Measurements from ENCODE around the gene CCNH.
A peak's percentile ranks its signal among the peaks of the same experiment; 100 is the strongest.

Gene CCNH

GRCh38 chr5:87412630-87413342, at the start of gene CCNH:
Gene CCNH (minus strand): TSS chr5:87412930. CDS start chr5:87412794, 136 bp downstream.
- peak; percentile 99 for DNase-seq (ENCODE audit: low spot score)

GRCh38 chr5:87457706-87458105, 45.0 kb upstream of the CCNH start:
- no peak for DNase-seq (ENCODE audit: low spot score)

DNA sequence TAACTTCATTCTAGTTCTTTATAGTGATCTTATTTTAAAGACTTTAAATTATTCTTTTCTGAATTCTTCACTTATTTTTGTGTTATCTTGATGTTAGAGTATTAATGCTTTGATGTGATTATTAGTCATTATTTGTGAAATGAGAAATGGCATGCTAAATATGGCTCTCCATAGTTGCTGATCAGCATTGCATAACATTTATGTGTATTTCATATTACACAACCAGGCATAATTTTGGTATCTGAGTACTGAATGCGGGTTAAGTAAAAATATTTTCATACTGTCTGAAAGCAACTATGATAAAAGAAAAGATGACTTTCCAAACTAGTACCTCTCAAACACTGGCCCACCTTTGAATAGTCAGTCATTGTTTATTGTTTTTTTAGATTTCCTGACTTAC, 41.1 kb upstream of the CCNH start:
- no peak for DNase-seq (ENCODE audit: low spot score)

DNA sequence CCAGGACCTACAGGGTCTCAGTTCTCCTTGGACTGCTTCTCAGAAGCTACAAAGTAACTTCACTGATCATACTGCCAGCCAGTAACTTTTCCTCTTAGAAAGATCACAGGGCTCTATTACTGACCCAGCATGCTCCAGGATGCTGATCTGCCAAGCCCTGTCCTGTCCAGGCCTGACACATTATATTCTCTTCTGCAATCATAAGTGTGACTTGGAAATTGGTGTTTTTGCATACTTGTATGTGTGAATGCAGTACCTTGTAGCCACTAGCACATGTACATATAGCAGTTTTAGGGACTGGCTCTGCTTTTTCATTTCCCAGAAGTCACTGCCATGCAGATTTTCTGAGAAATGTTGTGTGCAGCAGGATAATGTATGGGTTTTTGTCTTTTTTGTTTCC, 40.1 kb upstream of the CCNH start:
- DNase-seq (ENCODE audit: low spot score), result no peak

DNA sequence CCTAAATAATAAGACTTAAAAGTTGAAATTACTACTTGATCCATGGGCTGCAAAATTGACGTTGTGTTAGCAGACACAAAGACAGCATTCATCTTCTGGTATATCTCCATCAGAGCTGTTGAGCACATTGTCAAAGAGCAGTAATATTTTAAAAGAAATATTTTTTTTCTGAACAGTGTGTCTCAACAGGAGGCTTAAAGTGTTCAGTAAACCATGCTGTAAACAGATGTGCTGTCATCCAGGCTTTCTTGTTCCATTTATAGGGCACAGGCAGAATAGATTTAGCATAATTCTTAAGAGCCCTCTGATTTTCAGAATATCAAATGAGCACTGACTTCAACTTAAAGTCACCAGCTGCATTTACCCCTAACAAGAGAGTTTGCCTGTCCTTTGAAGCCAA, 29.7 kb upstream of the CCNH start:
- no peak for DNase-seq (ENCODE audit: low spot score)

GRCh38 chr5:87438231-87438630, 25.5 kb upstream of the CCNH start:
- no peak for DNase-seq (ENCODE audit: low spot score)

- DNase-seq (ENCODE audit: low spot score), result no peak
Observed at GRCh38 chr5:87437724-87438123, 25.0 kb upstream of the CCNH start.

- no peak for DNase-seq (ENCODE audit: low spot score)
Observed at GRCh38 chr5:87435144-87435694, 22.5 kb upstream of the CCNH start.

DNA sequence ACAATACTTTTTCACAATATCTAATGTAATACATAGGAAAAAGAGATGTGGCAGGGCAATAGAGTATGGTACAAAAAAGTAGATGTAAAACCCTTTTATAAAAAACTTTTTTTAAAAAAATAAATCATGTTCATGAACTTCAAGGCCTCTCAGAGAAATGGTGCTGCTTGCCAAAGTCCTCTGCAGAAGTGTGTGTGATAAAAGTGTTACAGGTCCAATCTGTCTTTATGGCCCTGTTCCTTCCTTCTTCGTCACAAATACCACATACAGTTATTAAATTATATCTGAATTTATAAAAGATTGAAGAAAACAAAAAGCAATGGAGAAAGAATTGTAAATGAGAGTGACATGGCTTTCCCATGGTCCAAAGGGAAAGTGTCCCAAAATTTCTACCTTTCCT, 21.7 kb upstream of the CCNH start:
- DNase-seq (ENCODE audit: low spot score), result no peak

DNA sequence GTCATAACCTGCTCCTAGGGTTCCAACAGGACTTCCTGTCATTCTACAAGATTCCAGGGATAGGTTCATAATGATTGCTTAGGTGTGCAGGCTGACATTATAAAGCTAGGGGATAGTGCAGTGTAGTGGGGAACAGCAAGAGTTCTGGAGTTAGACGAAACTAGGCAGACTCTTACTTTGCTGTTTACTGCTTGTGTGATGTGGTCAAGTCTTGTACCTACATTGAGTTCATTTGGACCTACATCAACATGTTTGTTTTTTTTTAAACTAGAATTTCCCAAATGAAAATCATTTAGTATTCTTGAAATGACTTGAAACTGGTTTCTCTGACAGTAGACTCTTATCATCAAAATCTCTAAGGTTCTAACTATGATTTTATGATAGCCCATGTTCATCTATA, 21.2 kb upstream of the CCNH start:
- DNase-seq (ENCODE audit: low spot score), result no peak

DNA sequence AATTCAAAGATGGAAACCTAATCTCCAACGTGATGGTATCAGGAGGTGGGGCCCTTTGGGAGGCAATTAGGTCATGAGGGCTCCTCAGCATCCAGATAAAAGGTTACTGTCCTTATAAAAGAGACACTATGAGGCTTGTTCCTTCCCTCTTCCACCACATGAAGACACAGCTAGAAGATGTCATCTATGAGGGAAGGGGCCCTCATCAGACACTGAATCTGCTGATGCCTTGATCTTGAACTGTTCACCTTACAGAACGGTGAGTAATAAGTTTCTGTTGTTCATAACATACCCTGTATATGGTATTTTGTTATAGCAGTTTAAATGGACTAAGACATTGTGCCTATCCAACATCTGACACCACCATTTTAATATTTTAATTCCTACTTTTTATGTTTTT, 19.7 kb upstream of the CCNH start:
- no peak for DNase-seq (ENCODE audit: low spot score)

DNA sequence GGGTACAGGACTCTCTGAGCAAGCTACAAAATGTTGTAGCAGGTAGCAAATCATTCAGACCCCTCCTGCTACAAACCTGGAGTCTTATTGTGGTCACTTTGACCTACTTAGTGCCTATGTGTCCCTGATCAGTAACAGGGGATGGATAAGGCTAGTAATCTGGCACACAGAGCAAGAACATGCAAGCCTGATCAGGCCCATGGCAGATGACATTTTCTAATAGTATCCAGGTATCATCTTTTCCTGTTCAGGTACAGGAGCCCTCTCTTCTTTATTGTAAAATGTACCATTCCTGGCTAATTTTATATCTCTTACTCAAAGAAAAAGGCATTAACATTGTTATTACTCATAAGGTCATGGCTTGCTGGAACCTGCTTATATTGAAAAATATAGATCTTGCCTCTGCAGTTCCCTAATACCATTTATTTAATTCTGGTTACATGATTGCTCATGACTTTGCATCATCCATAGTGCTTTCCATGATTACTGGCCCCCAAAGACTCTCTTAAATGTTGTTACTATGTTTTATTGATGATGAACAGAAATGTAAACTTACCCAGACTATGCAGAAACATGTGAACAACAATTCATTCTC, 18.2 kb upstream of the CCNH start:
- DNase-seq (ENCODE audit: low spot score), result no peak

GRCh38 chr5:87423755-87424154, 11.0 kb upstream of the CCNH start:
- no peak for DNase-seq (ENCODE audit: low spot score)

DNA sequence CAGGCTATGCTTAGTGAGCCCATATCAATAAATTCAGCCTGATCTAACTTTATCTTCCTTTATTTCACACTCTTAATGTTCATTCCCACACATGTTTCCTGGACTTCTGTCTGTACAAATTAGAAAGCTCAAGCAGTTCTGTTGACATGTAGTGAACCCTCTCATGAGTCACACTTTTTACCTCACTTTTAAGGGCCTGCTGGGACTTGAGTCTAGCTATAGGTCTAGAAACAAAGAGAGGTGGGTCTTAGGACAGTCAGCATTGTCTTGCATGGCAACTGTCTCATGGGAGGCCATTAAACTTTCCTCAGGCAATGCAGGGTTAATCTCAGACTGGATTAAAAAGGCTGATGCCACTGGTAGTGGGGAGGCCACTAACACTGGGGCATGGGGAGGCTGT, 8.6 kb upstream of the CCNH start:
- no peak for DNase-seq (ENCODE audit: low spot score)

- DNase-seq (ENCODE audit: low spot score), result no peak
Observed at GRCh38 chr5:87418506-87418905, 5.8 kb upstream of the CCNH start.

- peak; percentile 38 for DNase-seq (ENCODE audit: low spot score)
Observed at GRCh38 chr5:87413343-87413645, 564 bp upstream of the CCNH start.

DNA sequence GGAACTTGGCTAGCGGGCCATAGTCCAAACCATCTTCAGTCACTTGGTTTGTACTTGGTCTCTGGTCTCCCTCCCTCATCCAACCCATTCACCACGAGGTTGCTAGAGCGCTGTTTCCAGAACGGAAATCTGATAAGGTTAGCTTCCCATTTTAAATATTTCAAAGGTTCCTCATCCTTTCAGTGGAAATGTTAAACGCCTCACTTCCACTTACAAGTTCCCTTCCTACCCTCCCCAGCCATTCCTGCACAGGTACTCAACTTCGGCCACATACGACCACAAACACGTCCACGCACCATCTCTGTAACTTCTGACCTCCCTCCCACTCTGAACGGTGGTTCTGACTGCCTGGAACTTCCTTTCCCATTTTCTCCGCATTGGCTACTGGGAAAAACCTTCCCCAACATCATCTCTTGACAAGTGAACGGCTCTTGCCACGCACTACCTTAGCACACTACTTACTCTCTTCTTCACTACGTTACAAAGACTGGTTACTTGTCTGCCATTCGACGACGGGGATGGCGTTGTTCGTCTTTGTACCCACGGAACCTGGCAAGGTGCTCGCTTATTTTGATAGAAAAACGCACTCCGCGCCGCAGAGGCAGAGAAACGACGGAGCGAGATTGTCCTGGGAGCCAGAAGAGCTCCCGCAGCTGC, 629 bp downstream of the CCNH start:
- peak; percentile 46 for DNase-seq (ENCODE audit: low spot score)

- DNase-seq (ENCODE audit: low spot score), result no peak
Observed at GRCh38 chr5:87411586-87411972, 1.2 kb downstream of the CCNH start.

- DNase-seq (ENCODE audit: low spot score), result no peak
Observed at GRCh38 chr5:87410931-87411330, 1.8 kb downstream of the CCNH start.

- no peak for DNase-seq (ENCODE audit: low spot score)
Observed at GRCh38 chr5:87408204-87408603, 4.5 kb downstream of the CCNH start.

GRCh38 chr5:87405472-87406155, 7.1 kb downstream of the CCNH start:
- no peak for DNase-seq (ENCODE audit: low spot score)

DNA sequence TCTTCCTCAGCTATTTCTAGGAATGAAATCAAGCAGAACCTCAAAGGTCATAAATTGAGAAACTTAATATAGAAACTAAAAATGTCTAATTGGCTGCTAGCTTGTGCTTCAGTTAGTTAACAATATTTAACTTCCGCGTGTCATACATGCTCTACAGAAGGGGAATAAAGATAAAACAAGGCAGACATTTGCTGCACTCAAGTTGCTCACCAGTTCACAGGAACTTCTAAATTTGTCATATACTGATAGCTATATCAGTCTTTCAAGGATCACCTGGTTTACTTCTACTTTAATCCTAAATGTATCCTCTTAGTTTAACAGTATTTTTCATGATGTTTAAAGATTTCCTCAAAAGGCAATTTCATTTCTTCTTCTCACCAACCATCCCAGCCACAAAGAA, 8.4 kb downstream of the CCNH start:
- DNase-seq (ENCODE audit: low spot score), result no peak

DNA sequence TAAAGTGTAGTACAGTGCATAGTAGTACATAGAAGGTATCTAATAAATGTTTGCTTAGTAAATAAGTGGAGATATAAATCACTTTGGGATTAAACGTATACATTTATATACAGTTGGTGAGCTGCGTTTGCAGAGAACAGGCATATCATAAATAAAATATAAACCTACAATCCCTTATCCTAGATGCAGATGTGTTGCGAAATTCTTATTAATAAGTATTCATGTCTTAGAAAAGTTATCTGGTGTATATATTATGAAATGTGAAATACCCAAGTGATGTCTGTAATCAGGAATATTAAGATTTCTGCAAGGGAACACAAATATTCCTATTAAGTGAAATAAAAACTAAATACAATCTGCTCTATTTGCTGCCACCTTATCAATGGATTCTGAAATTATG, 8.8 kb downstream of the CCNH start:
- no peak for DNase-seq (ENCODE audit: low spot score)

Measured in LoVo (cell line).